Ovary (tissue), 3 donors: ENCODE results near the gene RNPEP.

Source experiments
- POLR2A ChIP-seq: fragments of 450-650 bp; IDR thresholded peaks from one replicate; pipeline ENCODE4 v1.6.1; 2017; ENCODE audit warnings: antibody characterized with exemption, mild to moderate bottlenecking, moderate library complexity
- TF ChIP-seq, protein P1 (sequence below), 3 donors: fragments of 450-650 bp in 2 of 3; fragments of 200-600 bp in 1 of 3; IDR thresholded peaks; one replicate each; pipeline versions ENCODE4 v1.5.1 to v1.8.0; 2016 to 2022; ENCODE audit warnings: antibody characterized with exemption in 3 of 3, mild to moderate bottlenecking in 1 of 3
- donor health status: DM: no; HTN: no; CAD: no.

GRCh38 chr1:201968202-201968925 lies 14.1 kb upstream of the RNPEP start:
- TF ChIP-seq, protein P1, sequence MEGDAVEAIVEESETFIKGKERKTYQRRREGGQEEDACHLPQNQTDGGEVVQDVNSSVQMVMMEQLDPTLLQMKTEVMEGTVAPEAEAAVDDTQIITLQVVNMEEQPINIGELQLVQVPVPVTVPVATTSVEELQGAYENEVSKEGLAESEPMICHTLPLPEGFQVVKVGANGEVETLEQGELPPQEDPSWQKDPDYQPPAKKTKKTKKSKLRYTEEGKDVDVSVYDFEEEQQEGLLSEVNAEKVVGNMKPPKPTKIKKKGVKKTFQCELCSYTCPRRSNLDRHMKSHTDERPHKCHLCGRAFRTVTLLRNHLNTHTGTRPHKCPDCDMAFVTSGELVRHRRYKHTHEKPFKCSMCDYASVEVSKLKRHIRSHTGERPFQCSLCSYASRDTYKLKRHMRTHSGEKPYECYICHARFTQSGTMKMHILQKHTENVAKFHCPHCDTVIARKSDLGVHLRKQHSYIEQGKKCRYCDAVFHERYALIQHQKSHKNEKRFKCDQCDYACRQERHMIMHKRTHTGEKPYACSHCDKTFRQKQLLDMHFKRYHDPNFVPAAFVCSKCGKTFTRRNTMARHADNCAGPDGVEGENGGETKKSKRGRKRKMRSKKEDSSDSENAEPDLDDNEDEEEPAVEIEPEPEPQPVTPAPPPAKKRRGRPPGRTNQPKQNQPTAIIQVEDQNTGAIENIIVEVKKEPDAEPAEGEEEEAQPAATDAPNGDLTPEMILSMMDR (IDR thresholded peaks at IDR 0.05): no peak
- TF ChIP-seq POLR2A: no peak
